ENCODE measurements around the gene CDC16.

DNA sequence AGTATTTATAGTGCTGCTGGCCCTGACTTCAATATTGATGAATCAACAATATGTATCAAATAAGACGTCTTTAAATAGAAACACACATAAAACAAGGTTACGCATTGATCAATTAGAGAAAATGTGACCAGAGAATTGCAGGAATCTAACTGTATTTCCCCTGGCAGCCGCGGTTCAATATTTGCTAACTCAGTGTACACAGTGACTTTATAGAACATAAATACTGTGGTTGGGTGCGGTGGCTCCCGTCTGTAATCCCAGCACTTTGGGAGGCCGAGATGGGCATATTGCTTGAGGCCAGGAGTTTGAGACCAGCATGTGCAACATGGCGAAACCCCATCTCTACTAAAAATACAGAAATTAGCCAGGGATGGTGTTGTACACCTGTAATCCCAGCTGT is 23.9 kb downstream of the CDC16 start:
- TF ChIP-seq, protein P1, sequence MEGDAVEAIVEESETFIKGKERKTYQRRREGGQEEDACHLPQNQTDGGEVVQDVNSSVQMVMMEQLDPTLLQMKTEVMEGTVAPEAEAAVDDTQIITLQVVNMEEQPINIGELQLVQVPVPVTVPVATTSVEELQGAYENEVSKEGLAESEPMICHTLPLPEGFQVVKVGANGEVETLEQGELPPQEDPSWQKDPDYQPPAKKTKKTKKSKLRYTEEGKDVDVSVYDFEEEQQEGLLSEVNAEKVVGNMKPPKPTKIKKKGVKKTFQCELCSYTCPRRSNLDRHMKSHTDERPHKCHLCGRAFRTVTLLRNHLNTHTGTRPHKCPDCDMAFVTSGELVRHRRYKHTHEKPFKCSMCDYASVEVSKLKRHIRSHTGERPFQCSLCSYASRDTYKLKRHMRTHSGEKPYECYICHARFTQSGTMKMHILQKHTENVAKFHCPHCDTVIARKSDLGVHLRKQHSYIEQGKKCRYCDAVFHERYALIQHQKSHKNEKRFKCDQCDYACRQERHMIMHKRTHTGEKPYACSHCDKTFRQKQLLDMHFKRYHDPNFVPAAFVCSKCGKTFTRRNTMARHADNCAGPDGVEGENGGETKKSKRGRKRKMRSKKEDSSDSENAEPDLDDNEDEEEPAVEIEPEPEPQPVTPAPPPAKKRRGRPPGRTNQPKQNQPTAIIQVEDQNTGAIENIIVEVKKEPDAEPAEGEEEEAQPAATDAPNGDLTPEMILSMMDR (tag by site-specific recombination; IDR thresholded peaks at IDR 0.05), result no peak
- TF ChIP-seq ZNF311 (tag by site-specific recombination; IDR thresholded peaks at IDR 0.05; ENCODE audit: borderline replicate concordance), result no peak
- no peak for TF ChIP-seq ZNF664 (tag by site-specific recombination; IDR thresholded peaks at IDR 0.05)
- no peak for TF ChIP-seq ZNF24 (tag by site-specific recombination; IDR thresholded peaks at IDR 0.05)
- no peak for TF ChIP-seq ZNF747 (tag by site-specific recombination; IDR thresholded peaks at IDR 0.05)
- TF ChIP-seq, protein P2, sequence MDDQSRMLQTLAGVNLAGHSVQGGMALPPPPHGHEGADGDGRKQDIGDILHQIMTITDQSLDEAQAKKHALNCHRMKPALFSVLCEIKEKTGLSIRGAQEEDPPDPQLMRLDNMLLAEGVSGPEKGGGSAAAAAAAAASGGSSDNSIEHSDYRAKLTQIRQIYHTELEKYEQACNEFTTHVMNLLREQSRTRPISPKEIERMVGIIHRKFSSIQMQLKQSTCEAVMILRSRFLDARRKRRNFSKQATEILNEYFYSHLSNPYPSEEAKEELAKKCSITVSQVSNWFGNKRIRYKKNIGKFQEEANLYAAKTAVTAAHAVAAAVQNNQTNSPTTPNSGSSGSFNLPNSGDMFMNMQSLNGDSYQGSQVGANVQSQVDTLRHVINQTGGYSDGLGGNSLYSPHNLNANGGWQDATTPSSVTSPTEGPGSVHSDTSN (CRISPR knock-in tag; IDR thresholded peaks at IDR 0.05), result no peak
- no peak for TF ChIP-seq ZNF223 (tag by site-specific recombination; IDR thresholded peaks at IDR 0.05)
- TF ChIP-seq, protein P3, sequence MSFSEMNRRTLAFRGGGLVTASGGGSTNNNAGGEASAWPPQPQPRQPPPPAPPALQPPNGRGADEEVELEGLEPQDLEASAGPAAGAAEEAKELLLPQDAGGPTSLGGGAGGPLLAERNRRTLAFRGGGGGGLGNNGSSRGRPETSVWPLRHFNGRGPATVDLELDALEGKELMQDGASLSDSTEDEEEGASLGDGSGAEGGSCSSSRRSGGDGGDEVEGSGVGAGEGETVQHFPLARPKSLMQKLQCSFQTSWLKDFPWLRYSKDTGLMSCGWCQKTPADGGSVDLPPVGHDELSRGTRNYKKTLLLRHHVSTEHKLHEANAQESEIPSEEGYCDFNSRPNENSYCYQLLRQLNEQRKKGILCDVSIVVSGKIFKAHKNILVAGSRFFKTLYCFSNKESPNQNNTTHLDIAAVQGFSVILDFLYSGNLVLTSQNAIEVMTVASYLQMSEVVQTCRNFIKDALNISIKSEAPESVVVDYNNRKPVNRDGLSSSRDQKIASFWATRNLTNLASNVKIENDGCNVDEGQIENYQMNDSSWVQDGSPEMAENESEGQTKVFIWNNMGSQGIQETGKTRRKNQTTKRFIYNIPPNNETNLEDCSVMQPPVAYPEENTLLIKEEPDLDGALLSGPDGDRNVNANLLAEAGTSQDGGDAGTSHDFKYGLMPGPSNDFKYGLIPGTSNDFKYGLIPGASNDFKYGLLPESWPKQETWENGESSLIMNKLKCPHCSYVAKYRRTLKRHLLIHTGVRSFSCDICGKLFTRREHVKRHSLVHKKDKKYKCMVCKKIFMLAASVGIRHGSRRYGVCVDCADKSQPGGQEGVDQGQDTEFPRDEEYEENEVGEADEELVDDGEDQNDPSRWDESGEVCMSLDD (tag by site-specific recombination; IDR thresholded peaks at IDR 0.05), result no peak
- no peak for TF ChIP-seq ZBTB17 (tag by site-specific recombination; IDR thresholded peaks at IDR 0.05)
